Kidney epithelial cell (primary cell): ENCODE data around the gene HLA-C. TPM values are rescaled to one million over a fixed set of nuclear protein-coding genes. Genes with fewer than 3 reads are reported as not detected.

ENCODE experiments used
- DNase-seq: peaks from one replicate; pipeline ENCODE4 v3.0.0-alpha.2; 2010; ENCODE audit warnings: low read depth
- H3K27me3 ChIP-seq: 2 replicates; pipeline ENCODE4 v1.6.0; 2011; ENCODE audit warnings: low read length; ENCODE audit not compliant: control insufficient read depth, insufficient read depth
- H3K36me3 ChIP-seq: 2 replicates; pipeline ENCODE4 v1.5.1; 2011; ENCODE audit warnings: low read length; ENCODE audit not compliant: control insufficient read depth, insufficient read depth
- H3K4me3 ChIP-seq: 2 replicates; pipeline ENCODE4 v1.5.1; 2011; ENCODE audit warnings: low read depth, mild to moderate bottlenecking, control low read depth, low read length
- total RNA-seq: library from RNA; depleted of rRNA; stranded (reverse); fragments of >200 nt; gene quantifications from 2 replicates; pipeline ENCODE4 v1.2.3, GENCODE V29; 2015
- TF ChIP-seq, protein P1 (sequence below): IDR thresholded peaks from 2 replicates; pipeline ENCODE4 v1.5.1; 2011; ENCODE audit warnings: mild to moderate bottlenecking, moderate library complexity, low read length, control low read depth, inconsistent platforms; ENCODE audit not compliant: insufficient read depth, poor library complexity, severe bottlenecking

HLA-C gene
- total RNA-seq, 1 donor from 2014 or later: 696 TPM

DNA sequence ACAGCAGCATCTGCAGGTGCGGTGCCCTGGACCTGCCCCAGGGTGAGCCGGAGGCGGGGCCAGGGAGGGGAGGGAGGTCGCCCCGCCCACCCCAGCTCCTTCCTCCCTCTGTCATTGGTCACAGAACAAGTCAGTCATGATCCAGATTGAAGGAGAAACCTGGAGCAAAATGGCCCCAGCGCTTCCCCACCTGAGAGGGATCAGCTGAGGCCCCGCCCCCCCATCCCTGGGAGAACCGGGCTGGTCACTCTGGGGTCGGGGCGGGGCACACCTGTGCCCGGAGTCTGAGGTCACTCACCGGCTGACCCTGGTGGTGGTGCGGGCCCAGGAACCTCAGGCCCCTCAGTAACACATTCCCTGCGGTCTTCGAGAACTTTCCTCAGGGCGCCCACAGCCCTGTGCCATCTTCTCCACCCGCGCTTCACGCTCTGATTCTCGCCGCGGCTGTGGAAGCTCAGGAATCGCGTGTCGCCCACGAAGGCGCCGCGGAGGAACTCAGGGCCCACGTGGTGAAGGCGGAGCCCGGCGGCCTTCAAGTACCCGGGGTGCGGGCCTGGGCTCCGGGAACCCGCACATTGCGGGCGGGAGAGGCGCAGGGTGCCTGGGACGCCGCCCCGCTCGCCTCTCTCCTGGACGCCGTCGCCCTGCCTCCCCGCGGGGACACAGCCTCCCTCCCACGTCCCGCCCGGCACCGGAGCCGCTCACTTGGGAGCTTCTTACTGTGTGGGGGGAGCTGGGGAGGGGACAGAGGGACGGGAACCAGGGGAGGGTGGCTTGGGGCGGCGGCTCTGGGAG lies 36.4 kb upstream of the HLA-C start:
- no peak overlapping the region for H3K4me3 ChIP-seq
- DNase-seq: no peak
- TF ChIP-seq, protein P1, sequence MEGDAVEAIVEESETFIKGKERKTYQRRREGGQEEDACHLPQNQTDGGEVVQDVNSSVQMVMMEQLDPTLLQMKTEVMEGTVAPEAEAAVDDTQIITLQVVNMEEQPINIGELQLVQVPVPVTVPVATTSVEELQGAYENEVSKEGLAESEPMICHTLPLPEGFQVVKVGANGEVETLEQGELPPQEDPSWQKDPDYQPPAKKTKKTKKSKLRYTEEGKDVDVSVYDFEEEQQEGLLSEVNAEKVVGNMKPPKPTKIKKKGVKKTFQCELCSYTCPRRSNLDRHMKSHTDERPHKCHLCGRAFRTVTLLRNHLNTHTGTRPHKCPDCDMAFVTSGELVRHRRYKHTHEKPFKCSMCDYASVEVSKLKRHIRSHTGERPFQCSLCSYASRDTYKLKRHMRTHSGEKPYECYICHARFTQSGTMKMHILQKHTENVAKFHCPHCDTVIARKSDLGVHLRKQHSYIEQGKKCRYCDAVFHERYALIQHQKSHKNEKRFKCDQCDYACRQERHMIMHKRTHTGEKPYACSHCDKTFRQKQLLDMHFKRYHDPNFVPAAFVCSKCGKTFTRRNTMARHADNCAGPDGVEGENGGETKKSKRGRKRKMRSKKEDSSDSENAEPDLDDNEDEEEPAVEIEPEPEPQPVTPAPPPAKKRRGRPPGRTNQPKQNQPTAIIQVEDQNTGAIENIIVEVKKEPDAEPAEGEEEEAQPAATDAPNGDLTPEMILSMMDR: no peak
- H3K36me3 ChIP-seq: no peaks in the 10 kb centered on the region
- H3K27me3 ChIP-seq: peaks cover 30% of the 10 kb centered on the region

GRCh38 chr6:31307669-31308049 lies 35.8 kb upstream of the HLA-C start:
- H3K4me3 ChIP-seq: no peak overlapping the region
- TF ChIP-seq, protein P1: no peak
- no peak for DNase-seq
- no peaks in the 10 kb centered on the region for H3K36me3 ChIP-seq
- peaks cover 30% of the 10 kb centered on the region for H3K27me3 ChIP-seq

DNA sequence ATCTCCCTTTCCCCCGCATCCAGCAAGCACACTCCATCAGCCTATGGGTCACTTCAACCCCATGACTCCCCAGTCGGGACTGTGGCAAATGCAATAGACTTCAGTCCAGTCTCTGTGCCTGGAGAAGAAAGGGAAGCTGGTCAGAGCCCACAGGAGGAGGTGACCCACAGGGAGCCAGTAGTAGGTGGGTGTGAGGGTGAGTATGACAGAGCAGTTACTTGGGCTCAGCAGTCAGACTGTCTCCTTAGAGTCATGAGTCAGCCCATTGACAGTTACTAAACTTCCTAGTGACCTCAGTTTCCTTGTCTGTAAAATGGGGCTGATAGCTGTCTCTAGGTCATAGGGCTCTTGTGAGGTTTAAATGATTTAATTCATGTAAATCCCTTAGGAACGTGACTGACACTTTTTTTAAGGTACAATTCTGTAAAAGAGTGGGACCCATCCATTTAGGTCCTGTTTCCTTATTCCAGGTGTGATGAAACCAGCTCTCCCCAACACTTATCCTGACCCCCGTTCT lies 33.9 kb upstream of the HLA-C start:
- H3K4me3 ChIP-seq: no peak overlapping the region
- H3K27me3 ChIP-seq: peaks cover 27% of the 10 kb centered on the region
- no peaks in the 10 kb centered on the region for H3K36me3 ChIP-seq
- TF ChIP-seq, protein P1: no peak
- DNase-seq: no peak

DNA sequence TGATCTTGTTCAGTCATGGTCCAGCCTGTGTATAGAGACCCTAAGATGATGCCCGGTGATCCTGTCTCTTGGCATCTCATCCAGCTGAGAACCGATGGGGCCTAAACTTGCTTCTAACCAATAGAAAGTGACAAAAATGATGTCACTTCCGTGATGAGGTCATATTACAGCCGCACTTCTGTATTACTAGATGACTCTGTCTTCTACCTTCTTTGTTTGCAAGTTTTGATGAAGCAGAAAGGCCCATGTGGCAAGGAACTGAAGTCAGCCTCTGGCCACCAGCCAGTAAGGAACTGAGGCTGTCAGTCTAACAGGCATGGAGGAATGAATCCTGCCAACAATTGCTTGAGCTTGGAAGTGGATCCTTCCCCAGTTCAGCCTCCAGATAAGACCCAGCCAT lies 32.8 kb upstream of the HLA-C start:
- Histone ChIP-seq H3K4me3 (no peak overlapping the region), H3K27me3 (peaks cover 22% of the 10 kb centered on the region), H3K36me3 (no peaks in the 10 kb centered on the region)
- TF ChIP-seq, protein P1: no peak
- no peak for DNase-seq

- TF ChIP-seq, protein P1: no peak
- Histone ChIP-seq H3K27me3 (peaks cover 5% of the 10 kb centered on the region), H3K36me3 (no peaks in the 10 kb centered on the region), H3K4me3 (no peak overlapping the region)
- DNase-seq: no peak
These were observed 28.9 kb upstream of the HLA-C start for GRCh38 chr6:31300797-31301196.
